Activated CD4-positive, alpha-beta T cell treated with anti-CD3 and anti-CD28 coated beads, Interleukin-2, amount 50 U/mL, for 16 hours (primary cell): Measurements from ENCODE around the gene ING1.
A peak's percentile ranks its signal among the peaks of the same experiment; 100 is the strongest.
"Not testable (repeated sequence)": the region's sequence is repeated elsewhere in the genome, so short reads cannot be mapped to it uniquely, and the experiment has no call there.

Experiments
- DNase-seq: peaks from one replicate; pipeline ENCODE4 v3.0.0-alpha.2; 2020

ING1 gene

GRCh38 chr13:110696776-110697175 lies 16.7 kb upstream of the ING1 start:
- no peak for DNase-seq

- no peak for DNase-seq
Observed at GRCh38 chr13:110697842-110698241, 15.7 kb upstream of the ING1 start.

- DNase-seq: no peak
Observed at GRCh38 chr13:110698689-110699088, 14.8 kb upstream of the ING1 start.

GRCh38 chr13:110699148-110700145 lies 14.1 kb upstream of the ING1 start:
- DNase-seq: no peak

- DNase-seq: no peak
Observed at GRCh38 chr13:110700186-110700585, 13.3 kb upstream of the ING1 start.

GRCh38 chr13:110700641-110701040 lies 12.9 kb upstream of the ING1 start:
- DNase-seq: no peak

GRCh38 chr13:110701061-110701460 lies 12.4 kb upstream of the ING1 start:
- DNase-seq: not testable (repeated sequence)

GRCh38 chr13:110702089-110702488 lies 11.4 kb upstream of the ING1 start:
- no peak for DNase-seq

- no peak for DNase-seq
Observed at GRCh38 chr13:110702591-110703526, 10.6 kb upstream of the ING1 start.

GRCh38 chr13:110705356-110705825 lies 8.1 kb upstream of the ING1 start:
- peak; percentile 12 for DNase-seq

GRCh38 chr13:110705826-110706569 lies 7.5 kb upstream of the ING1 start, which contains the start of gene CARS2:
Gene CARS2 (minus strand): TSS chr13:110706116. CDS start chr13:110706093, 23 bp downstream.
- peak; percentile 97 for DNase-seq

GRCh38 chr13:110706570-110707372 lies 6.7 kb upstream of the ING1 start:
- DNase-seq: no peak

- DNase-seq: peak; percentile 88
Observed at GRCh38 chr13:110712081-110712848, 1.2 kb upstream of the ING1 start.

GRCh38 chr13:110712849-110713641 lies 455 bp upstream of the ING1 start:
- DNase-seq: peak; percentile 100

- DNase-seq: peak; percentile 46
Observed at GRCh38 chr13:110713981-110714796, 689 bp downstream of the ING1 start.

- no peak for DNase-seq
Observed at GRCh38 chr13:110714797-110715394, 1.4 kb downstream of the ING1 start.

GRCh38 chr13:110715395-110716246 lies 2.1 kb downstream of the ING1 start:
- DNase-seq: peak; percentile 99

- no peak for DNase-seq
Observed at GRCh38 chr13:110716247-110716515, 2.7 kb downstream of the ING1 start.
